HepG2 (cell line): ENCODE measurements around the gene FRMD4A. TPM values are rescaled to one million over a fixed set of nuclear protein-coding genes. Genes with fewer than 3 reads are reported as not detected.

Experiments
- ATAC-seq: fragments of 200-7000 bp; cut with Tn5 transposase; 3 replicates; pipeline ENCODE4 v1.9.1; 2020; ENCODE audit warnings: mild to moderate bottlenecking, moderate library complexity
- BruUV-seq: library from RNA; stranded (reverse); fragments of 400-500 nt; replicated peaks from 2 replicates; lab custom pipeline; 2021; lab: Mats Ljungman, UMichigan
- CTCF ChIA-PET: fragments of 300-600 bp; formaldehyde crosslinking; extraction: SDS; loops from one replicate; lab custom pipeline; 2021; ENCODE audit warnings: low total read pairs, inconsistent platforms, low intra/inter-chr PET ratio; lab: Yijun Ruan, JAX
- POLR2A ChIA-PET: fragments of 350-600 bp; sonication (Branson Sonifier 250); formaldehyde crosslinking; loops from one replicate; lab custom pipeline; 2020; ENCODE audit warnings: antibody characterized with exemption, inconsistent platforms; lab: Yijun Ruan, JAX
- DNase-seq: peaks from one replicate; pipeline ENCODE4 v3.0.0-alpha.2; 2015; ENCODE audit warnings: low spot score
- FAIRE-seq: peaks from 3 replicates; lab custom pipeline; 2011; peaks lifted over from hg19 to GRCh38; lab: Jason Lieb, UNC
- H2AFZ ChIP-seq: one replicate; pipeline ENCODE4 v1.6.1; 2011; ENCODE audit warnings: low read length, inconsistent platforms
- H3K27ac ChIP-seq: fragments of 300-600 bp; 3 replicates; pipeline ENCODE4 v1.8.0; 2011; ENCODE audit warnings: mixed run types, mild to moderate bottlenecking, mixed read lengths, low read length, inconsistent platforms; ENCODE audit not compliant: insufficient read depth; ENCODE audit errors: extremely low read length
- H3K27me3 ChIP-seq, 2 experiments: fragments of 200-600 bp in 1 of 2; 2 replicates in 1 of 2; 3 replicates in 1 of 2; pipeline versions ENCODE4 v1.6.0 to v1.8.0; 2011; ENCODE audit warnings: low read length in 2 of 2, mild to moderate bottlenecking in 2 of 2, moderate library complexity in 2 of 2, inconsistent platforms in 1 of 2; ENCODE audit not compliant: insufficient read depth in 2 of 2, control insufficient read depth in 1 of 2
- H3K36me3 ChIP-seq, 2 experiments: fragments of 200-600 bp in 1 of 2; replicated peaks in 1 of 2; 2 replicates in 1 of 2; 3 replicates in 1 of 2; pipeline versions ENCODE4 v1.5.1 to v1.8.0; 2011; ENCODE audit warnings: low read length in 2 of 2, inconsistent platforms in 1 of 2; ENCODE audit not compliant: insufficient read depth in 2 of 2, control insufficient read depth in 1 of 2
- H3K4me1 ChIP-seq: 2 replicates; pipeline ENCODE4 v1.5.1; 2012; ENCODE audit warnings: low read length, inconsistent platforms; ENCODE audit not compliant: insufficient read depth
- H3K4me2 ChIP-seq: 2 replicates; pipeline ENCODE4 v1.6.0; 2011; ENCODE audit warnings: low read depth, low read length, inconsistent platforms
- H3K4me3 ChIP-seq, 3 experiments: fragments of 200-600 bp in 1 of 3; sonication (generic), shearing (Covaris generic) in 1 of 3; replicated peaks in 1 of 3; 2 replicates each; pipeline ENCODE4 v1.5.1; 2011 to 2016; ENCODE audit warnings: low read length in 3 of 3, inconsistent platforms in 2 of 3, low read depth in 2 of 3, mild to moderate bottlenecking in 2 of 3, control low read depth in 1 of 3, mixed read lengths in 1 of 3; ENCODE audit not compliant: insufficient read depth in 1 of 3
- H3K79me2 ChIP-seq: one replicate; pipeline ENCODE4 v1.6.1; 2011; ENCODE audit warnings: low read length, inconsistent platforms; ENCODE audit not compliant: insufficient read depth
- H3K9ac ChIP-seq: 2 replicates; pipeline ENCODE4 v1.6.0; 2011; ENCODE audit warnings: mild to moderate bottlenecking, low read depth, low read length, inconsistent platforms; ENCODE audit not compliant: insufficient read depth
- H3K9me3 ChIP-seq: 2 replicates; pipeline ENCODE4 v1.5.1; 2012; ENCODE audit warnings: mild to moderate bottlenecking, low read length
- H4K20me1 ChIP-seq: 2 replicates; pipeline ENCODE4 v1.6.0; 2011; ENCODE audit warnings: inconsistent platforms, mild to moderate bottlenecking, low read length, moderate library complexity; ENCODE audit not compliant: insufficient read depth
- HMG20A ChIP-seq: IDR thresholded peaks from 2 replicates; pipeline ENCODE4 v1.6.1; 2016; ENCODE audit warnings: borderline replicate concordance
- HNRNPLL ChIP-seq: fragments of 200-400 bp; formaldehyde crosslinking; IDR thresholded peaks from 2 replicates; pipeline ENCODE4 v1.6.1; 2017; ENCODE audit warnings: mild to moderate bottlenecking, low read depth, low read length; ENCODE audit not compliant: poor library complexity, severe bottlenecking
- LCORL ChIP-seq, 2 experiments: fragments of 450-650 bp in 1 of 2; sonication (generic) in 1 of 2; formaldehyde crosslinking in 1 of 2; IDR thresholded peaks; 2 replicates each; pipeline versions ENCODE4 v1.5.0 to v1.6.1; 2017 to 2020; ENCODE audit warnings: antibody characterized with exemption in 1 of 2, missing genetic modification reagents in 1 of 2
- ZBTB21 ChIP-seq: sonication (generic); formaldehyde crosslinking; IDR thresholded peaks from 2 replicates; pipeline ENCODE4 v1.4.0; 2020; ENCODE audit warnings: missing genetic modification reagents
- ZNF367 ChIP-seq: sonication (generic); formaldehyde crosslinking; IDR thresholded peaks from 2 replicates; pipeline ENCODE4 v1.4.0; 2020; ENCODE audit warnings: missing genetic modification reagents, borderline replicate concordance
- ZNF546 ChIP-seq: sonication (generic); formaldehyde crosslinking; conservative IDR thresholded peaks from 2 replicates; pipeline ENCODE4 v1.8.1; 2023; ENCODE audit warnings: mild to moderate bottlenecking, missing genetic modification reagents
- ZNF562 ChIP-seq: sonication (generic); formaldehyde crosslinking; IDR thresholded peaks from 2 replicates; pipeline ENCODE4 v1.8.0; 2022; ENCODE audit warnings: missing genetic modification reagents, borderline replicate concordance
- ZNF563 ChIP-seq: sonication (generic); formaldehyde crosslinking; IDR thresholded peaks from 2 replicates; pipeline ENCODE4 v1.8.0; 2022; ENCODE audit warnings: mild to moderate bottlenecking, moderate library complexity, missing genetic modification reagents
- ZNF7 ChIP-seq: IDR thresholded peaks from 2 replicates; pipeline ENCODE4 v1.6.1; 2016; ENCODE audit warnings: missing biosample characterization, missing genetic modification reagents
- ZNF891 ChIP-seq: sonication (generic); formaldehyde crosslinking; IDR thresholded peaks from 2 replicates; pipeline ENCODE4 v1.5.0; 2020; ENCODE audit warnings: mild to moderate bottlenecking, missing genetic modification reagents
- WGBS: methylation state at CpG from one replicate; pipeline ENCODE4 v1.1.6; 2017; ENCODE audit warnings: low lambda C conversion rate; 5-methylcytosine and 5-hydroxymethylcytosine counted together
- in situ Hi-C: cut with HindIII; loops from 2 replicates; pipeline ENCODE4 v1.10.0; 2017; ENCODE audit warnings: low pct_unique_long_range_greater_than_20kb; ENCODE audit not compliant: extremely low pct_ligation_motif_present
- intact Hi-C: fragments of 100-400 bp; cut with micrococcal nuclease; formaldehyde crosslinking; loops from one replicate; pipeline ENCODE4 v1.10.0; 2022; ENCODE audit not compliant: unreplicated experiment
- polyA plus RNA-seq, 8 experiments: library from polyadenylated mRNA; depleted of rRNA in 3 of 8; stranded (reverse) in 7 of 8; unstranded in 1 of 8; fragments of >200 nt; fragmentation: Illumina TruSeq in 4 of 8; extraction: Trizol in 4 of 8; gene quantifications; 2 replicates each; pipeline versions ENCODE4 v1.2.1 to v1.2.3, GENCODE V29; 2011 to 2016; ENCODE audit warnings: low read depth in 4 of 8, missing spikeins in 1 of 8, mixed read lengths in 1 of 8; ENCODE audit not compliant: insufficient read depth in 1 of 8
- total RNA-seq, 5 experiments: library from RNA; depleted of rRNA; stranded (reverse); fragments of >200 nt; fragmentation: Illumina TruSeq; extraction: Trizol; gene quantifications; 2 replicates each; pipeline ENCODE4 v1.2.3, GENCODE V29; 2016; ENCODE audit warnings: low read depth in 1 of 5
- TF ChIP-seq, protein P1 (sequence below): sonication (generic); formaldehyde crosslinking; IDR thresholded peaks from 2 replicates; pipeline ENCODE4 v1.4.0; 2020; ENCODE audit warnings: missing genetic modification reagents, mild to moderate bottlenecking, borderline replicate concordance

Gene FRMD4A
- total and polyA plus RNA-seq, 2 of the 13 experiments (the other 11 are each of a cell fraction or from before 2014, with no cell fraction given), result 0.09 to 0.26 TPM

DNA sequence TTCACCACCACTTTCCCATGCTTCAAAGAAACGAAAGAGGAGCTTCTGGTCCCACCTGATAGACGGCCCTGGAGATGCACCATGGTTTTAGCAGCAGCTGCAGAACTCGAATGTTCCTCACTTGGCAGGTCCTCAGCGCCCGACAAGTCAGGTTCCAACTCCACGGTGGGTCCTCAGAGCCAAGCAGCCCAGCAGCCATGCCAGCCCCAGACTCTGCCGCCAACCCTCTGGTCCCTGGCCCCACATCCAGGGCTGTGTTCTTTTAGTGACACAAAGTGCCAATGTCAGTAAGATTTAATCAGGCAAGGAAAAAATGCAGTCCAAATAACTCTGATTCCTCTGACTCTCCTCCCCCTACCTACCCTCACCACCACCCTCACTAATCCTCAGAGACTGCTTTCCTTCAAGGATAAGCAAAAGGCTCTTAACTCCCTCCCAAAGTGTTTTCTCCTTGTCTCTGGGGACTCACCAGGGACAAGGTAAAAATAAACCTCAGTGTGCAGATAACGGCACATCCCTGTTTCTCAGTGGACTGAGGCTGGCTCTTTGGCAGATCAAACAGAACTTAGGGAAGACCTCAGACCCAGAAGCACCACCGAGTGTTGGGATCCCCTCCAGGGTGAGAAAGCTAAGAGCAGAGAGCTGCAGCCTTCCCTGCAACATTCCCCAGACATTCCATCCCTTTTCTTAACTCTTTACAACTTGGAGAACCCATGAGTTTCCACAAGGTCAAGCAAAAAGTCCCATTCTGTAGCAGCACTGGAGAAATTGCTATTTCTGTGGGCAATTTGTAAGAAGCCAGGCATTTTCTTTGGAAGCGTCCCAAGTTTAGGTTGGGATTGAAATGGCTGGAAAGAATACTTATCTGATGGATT is 358.9 kb downstream of the FRMD4A start:
- no peak overlapping the region for H2AFZ ChIP-seq
- H3K79me2 ChIP-seq, result no peaks in the 10 kb centered on the region
- no peak for DNase-seq
- no peaks in the 10 kb centered on the region for H3K4me1 ChIP-seq
- in situ Hi-C loops, result no loop called here
- no TSS peak for BruUV-seq
- no peak overlapping the region for H3K4me3 ChIP-seq
- TF ChIP-seq ZNF7 (CRISPR knock-in tag) (no peak), LCORL (IDR thresholded peaks at IDR 0.05) (no peak), LCORL (CRISPR knock-in tag; IDR thresholded peaks at IDR 0.05) (no peak), ZNF367 (CRISPR knock-in tag) (no peak), HNRNPLL (no peak), ZNF563 (CRISPR knock-in tag) (no peak), ZNF546 (no peak), HMG20A (CRISPR knock-in tag) (no peak), ZNF562 (CRISPR knock-in tag) (no peak), ZNF891 (CRISPR knock-in tag) (no peak), ZBTB21 (CRISPR knock-in tag) (no peak)
- TF ChIP-seq, protein P1, sequence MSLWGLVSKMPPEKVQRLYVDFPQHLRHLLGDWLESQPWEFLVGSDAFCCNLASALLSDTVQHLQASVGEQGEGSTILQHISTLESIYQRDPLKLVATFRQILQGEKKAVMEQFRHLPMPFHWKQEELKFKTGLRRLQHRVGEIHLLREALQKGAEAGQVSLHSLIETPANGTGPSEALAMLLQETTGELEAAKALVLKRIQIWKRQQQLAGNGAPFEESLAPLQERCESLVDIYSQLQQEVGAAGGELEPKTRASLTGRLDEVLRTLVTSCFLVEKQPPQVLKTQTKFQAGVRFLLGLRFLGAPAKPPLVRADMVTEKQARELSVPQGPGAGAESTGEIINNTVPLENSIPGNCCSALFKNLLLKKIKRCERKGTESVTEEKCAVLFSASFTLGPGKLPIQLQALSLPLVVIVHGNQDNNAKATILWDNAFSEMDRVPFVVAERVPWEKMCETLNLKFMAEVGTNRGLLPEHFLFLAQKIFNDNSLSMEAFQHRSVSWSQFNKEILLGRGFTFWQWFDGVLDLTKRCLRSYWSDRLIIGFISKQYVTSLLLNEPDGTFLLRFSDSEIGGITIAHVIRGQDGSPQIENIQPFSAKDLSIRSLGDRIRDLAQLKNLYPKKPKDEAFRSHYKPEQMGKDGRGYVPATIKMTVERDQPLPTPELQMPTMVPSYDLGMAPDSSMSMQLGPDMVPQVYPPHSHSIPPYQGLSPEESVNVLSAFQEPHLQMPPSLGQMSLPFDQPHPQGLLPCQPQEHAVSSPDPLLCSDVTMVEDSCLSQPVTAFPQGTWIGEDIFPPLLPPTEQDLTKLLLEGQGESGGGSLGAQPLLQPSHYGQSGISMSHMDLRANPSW (CRISPR knock-in tag), result no peak
- H3K4me2 ChIP-seq, result no peak overlapping the region
- no peaks in the 10 kb centered on the region for H3K36me3 ChIP-seq
- CTCF ChIA-PET, result no interaction called here
- peaks cover 6 to 14% of the 10 kb centered on the region in 2 experiments; a peak in 3 of 5 replicates for H3K27me3 ChIP-seq
- WGBS, result 10% methylated on average over 7 of the region's 10 CpGs
- POLR2A ChIA-PET, result no interaction called here
- FAIRE-seq, result no peak
- no peak for ATAC-seq
- intact Hi-C loops, result no loop called here
- H3K9me3 ChIP-seq, result no peaks in the 10 kb centered on the region
- H3K9ac ChIP-seq, result no peak overlapping the region
- no peaks in the 10 kb centered on the region for H4K20me1 ChIP-seq
- H3K27ac ChIP-seq, result no peak overlapping the region
